Endometrium (tissue), 2 donors: ENCODE data around the gene SZRD1.
A peak's percentile ranks its signal among the peaks of the same experiment; 100 is the strongest.
"Not testable (repeated sequence)": the region's sequence is repeated elsewhere in the genome, so short reads cannot be mapped to it uniquely, and the experiment has no call there.

ENCODE experiments used
- FAIRE-seq: peaks from 2 replicates; lab custom pipeline; 2012; peaks lifted over from hg19 to GRCh38; lab: Jason Lieb, UNC
- donor health status: control.
- donor health status: control.

SZRD1 gene

GRCh38 chr1:16366722-16367257, at the start of gene SZRD1:
SZRD1 (plus strand) TSS chr1:16367242; CDS start chr1:16367258, 16 bp downstream.
- peak; percentile 97 for FAIRE-seq

- FAIRE-seq, result no peak
Measured at GRCh38 chr1:16318555-16318954, 48.5 kb upstream of the SZRD1 start.

GRCh38 chr1:16321176-16321867, 45.7 kb upstream of the SZRD1 start:
- FAIRE-seq, result no peak

- no peak for FAIRE-seq
Measured at GRCh38 chr1:16324456-16324890, 42.6 kb upstream of the SZRD1 start.

GRCh38 chr1:16326833-16327404, 40.1 kb upstream of the SZRD1 start:
- FAIRE-seq, result no peak

GRCh38 chr1:16334655-16335340, 32.2 kb upstream of the SZRD1 start:
- FAIRE-seq, result no peak

- no peak for FAIRE-seq
Measured at GRCh38 chr1:16338961-16339360, 28.1 kb upstream of the SZRD1 start.

GRCh38 chr1:16340673-16341072, 26.4 kb upstream of the SZRD1 start:
- no peak for FAIRE-seq

GRCh38 chr1:16342331-16343062, 24.5 kb upstream of the SZRD1 start:
- FAIRE-seq, result no peak

GRCh38 chr1:16343276-16343675, 23.8 kb upstream of the SZRD1 start:
- not testable (repeated sequence) for FAIRE-seq

- FAIRE-seq, result peak; percentile 4
Measured at GRCh38 chr1:16348414-16349182, 18.4 kb upstream of the SZRD1 start.

GRCh38 chr1:16349847-16350406, 17.1 kb upstream of the SZRD1 start:
- FAIRE-seq, result no peak

GRCh38 chr1:16351456-16351993, 15.5 kb upstream of the SZRD1 start:
- no peak for FAIRE-seq

- no peak for FAIRE-seq
Measured at GRCh38 chr1:16351994-16352841, 14.8 kb upstream of the SZRD1 start, which contains the start of gene FBXO42. FBXO42 (minus strand) TSS chr1:16352480; CDS start chr1:16315418, 37,062 bp downstream.

GRCh38 chr1:16352842-16353535, 14.1 kb upstream of the SZRD1 start:
- FAIRE-seq, result no peak

GRCh38 chr1:16354619-16355018, 12.4 kb upstream of the SZRD1 start:
- FAIRE-seq, result no peak

- FAIRE-seq, result no peak
Measured at GRCh38 chr1:16356867-16357266, 10.2 kb upstream of the SZRD1 start.

- FAIRE-seq, result not testable (repeated sequence)
Measured at GRCh38 chr1:16365146-16365498, 1.9 kb upstream of the SZRD1 start.

GRCh38 chr1:16367258-16367967, 371 bp downstream of the SZRD1 start:
- FAIRE-seq, result no peak
